ENCODE results near the gene HSPA2. TPM values are rescaled to one million over a fixed set of nuclear protein-coding genes. Genes with fewer than 3 reads are reported as not detected.

Gene HSPA2
- total and polyA plus RNA-seq, 2 of the 4 experiments (the other 2 are of a cell fraction): 18.4 to 19.7 TPM

DNA sequence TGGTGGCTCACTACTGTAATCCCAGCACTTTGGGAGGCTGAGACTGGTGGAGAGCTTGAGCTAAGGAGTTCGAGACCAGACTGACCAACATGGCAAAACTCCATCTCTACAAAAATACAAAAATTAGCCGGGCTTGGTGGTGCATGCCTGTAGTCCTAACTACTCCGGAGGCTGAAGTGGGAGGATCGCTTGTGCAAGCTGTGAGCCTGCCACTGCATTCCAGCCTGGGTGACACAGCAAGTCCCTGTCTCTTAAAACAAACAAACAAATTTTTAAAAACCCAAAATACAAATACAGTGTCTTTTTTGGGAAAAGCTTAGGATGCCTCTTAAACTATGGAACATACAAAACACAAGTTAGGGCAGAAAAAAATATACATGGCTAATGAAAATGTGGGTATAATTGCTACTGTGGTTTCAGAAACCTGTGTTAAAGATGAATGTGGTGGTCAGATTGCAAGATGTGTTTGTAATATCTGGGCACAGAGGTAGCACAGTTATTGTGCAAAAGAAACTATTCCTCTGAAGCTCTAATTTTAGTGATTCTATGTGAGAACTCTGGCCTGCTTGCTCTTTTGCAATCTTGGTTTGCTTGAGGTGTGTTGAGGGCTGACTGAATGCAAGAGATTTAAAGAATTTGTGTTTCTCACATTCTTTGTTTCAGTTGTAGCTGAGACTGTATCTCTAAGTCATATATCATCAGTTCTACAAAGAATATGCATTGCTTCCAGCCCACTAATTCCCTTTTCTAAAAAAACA, 3.9 kb upstream of the HSPA2 start:
- Histone ChIP-seq H2BK15ac (ENCODE audit: low read depth, low read length) (no peak overlapping the region), H3K36me3 (ENCODE audit: control insufficient read depth, insufficient read depth, low read length) (no peaks in the 10 kb centered on the region), H3K9me3 (ENCODE audit: control insufficient read depth, insufficient read depth, low read length) (peaks cover 11% of the 10 kb centered on the region), H3K9ac (ENCODE audit: low read depth, low read length) (no peak overlapping the region), H3K4me3 (ENCODE audit: insufficient read depth, low read depth, low read length) (no peak overlapping the region), H4K91ac (ENCODE audit: insufficient read depth, low read depth, low read length) (no peak overlapping the region), H2AK5ac (ENCODE audit: low read depth, low read length) (no peak overlapping the region), H2AK9ac (replicated peaks; ENCODE audit: low read depth, low read length, poor library complexity) (no peak overlapping the region), H3K27ac (ENCODE audit: insufficient read depth, low read length) (no peak overlapping the region), H3K18ac (ENCODE audit: low read depth, low read length) (no peak overlapping the region), H3K14ac (replicated peaks; ENCODE audit: low read depth, low read length) (0 out of 2 replicates have a peak overlapping the region, but pooled peaks have one; percentile 39), H3K9me1 (ENCODE audit: insufficient read depth, low read length) (peaks cover 6% of the 10 kb centered on the region; the same call in 1 of the 2 replicates), H4K5ac (ENCODE audit: low read depth, low read length) (no peak overlapping the region), H3K56ac (ENCODE audit: extremely low read depth, insufficient read depth, low read length) (no peak overlapping the region), H4K20me1 (ENCODE audit: insufficient read depth, low read length) (no peaks in the 10 kb centered on the region; the same call in none of the 2 replicates), H3K4me2 (ENCODE audit: low read depth, low read length) (peak overlapping the region; percentile 5; the same call in 1 of the 2 replicates), H3K27me3 (ENCODE audit: control insufficient read depth, insufficient read depth, low read length) (no peaks in the 10 kb centered on the region), H3K79me1 (ENCODE audit: low read depth in 1 of 2, low read length in 2 of 2) (peaks cover 9 to 27% of the 10 kb centered on the region in 2 experiments; a peak in 3 of 4 replicates), H3K4me1 (ENCODE audit: control insufficient read depth, insufficient read depth, low read length) (no peaks in the 10 kb centered on the region; the same call in 1 of the 2 replicates), H4K8ac (ENCODE audit: low read depth in 2 of 2, low read length in 2 of 2) (no peak overlapping the region), H3K4ac (ENCODE audit: low read depth, low read length) (no peak overlapping the region), H2AFZ (replicated peaks; ENCODE audit: low read length, poor library complexity) (no peak overlapping the region), H2BK20ac (ENCODE audit: low read depth, low read length) (no peak overlapping the region), H3K23ac (ENCODE audit: low read depth, low read length) (no peak overlapping the region), H2BK120ac (ENCODE audit: low read depth, low read length) (no peak overlapping the region), H2BK5ac (ENCODE audit: low read depth, low read length, poor library complexity, severe bottlenecking) (peak overlapping the region; percentile 49)
- no peak for TF ChIP-seq SMC3 (IDR thresholded peaks at IDR 0.05; ENCODE audit: low read depth, low read length)
- peak; percentile 64 for TF ChIP-seq CEBPB (IDR thresholded peaks at IDR 0.05; ENCODE audit: low read depth, low read length)
- ATAC-seq (ENCODE audit: low read depth): no peak
- no TSS peak for BruUV-seq (replicated peaks)
- dilution Hi-C loops (cut with HindIII; ENCODE audit: low sequenced_read_pairs, unreplicated experiment) (no loop called here), in situ Hi-C loops (cut with MboI; ENCODE audit: low sequenced_read_pairs) (loop anchor here (10.0 to 25.0 kb wide), 2 partner anchors 228 to 376 kb away; partner anchors contain the start of gene CHURC1), intact Hi-C loops (cut with micrococcal nuclease) (no loop called here)
- POLR2A ChIA-PET (ENCODE audit: unreplicated experiment): no interaction called here
- WGBS, 2 experiments (ENCODE audit: extremely low coverage in 2 of 2, insufficient read length in 1 of 2): 83% methylated on average over 1 of the region's 4 CpGs; no CpG with 5 or more reads in 1 of the 2 experiments
- CTCF ChIA-PET: interaction anchor here (0.7 to 1.0 kb wide), 3 partner anchors 95 to 355 kb away, joined by 3 to 4 read pairs (median 3); no protein-coding TSS in a partner anchor
- peak; percentile 46 for DNase-seq
